PC-9 (cell line): Measurements from ENCODE around the gene ACSS3. TPM values are rescaled to one million over a fixed set of nuclear protein-coding genes. Genes with fewer than 3 reads are reported as not detected.
"Not testable (repeated sequence)": the region's sequence is repeated elsewhere in the genome, so short reads cannot be mapped to it uniquely, and the experiment has no call there.

Experiments
- BruUV-seq: library from RNA; stranded (reverse); fragments of 400-500 nt; replicated peaks from 2 replicates; lab custom pipeline; 2021; lab: Mats Ljungman, UMichigan
- CTCF ChIA-PET: fragments of 300-600 bp; sonication (Branson Sonifier 250); formaldehyde crosslinking; loops from one replicate; lab custom pipeline; 2022; ENCODE audit warnings: antibody characterized with exemption; lab: Charles Lee
- POLR2A ChIA-PET: fragments of 300-600 bp; sonication (Branson Sonifier 250); formaldehyde crosslinking; loops from one replicate; lab custom pipeline; 2022; ENCODE audit warnings: antibody characterized with exemption; ENCODE audit not compliant: unreplicated experiment; lab: Charles Lee
- DNase-seq, 2 experiments: peaks; one replicate each; pipeline versions ENCODE4 v3.0.0 to v3.0.0-alpha.2; 2015 to 2022; ENCODE audit warnings: mixed read lengths in 1 of 2
- H2AFZ ChIP-seq: fragments of 200-600 bp; sonication (generic); 2 replicates; pipeline ENCODE4 v1.8.1; 2017; ENCODE audit warnings: antibody characterized with exemption
- H3F3A ChIP-seq: fragments of 200-600 bp; sonication (generic); 2 replicates; pipeline ENCODE4 v1.8.1; 2017; ENCODE audit warnings: antibody characterized with exemption, mild to moderate bottlenecking, low read depth; ENCODE audit not compliant: insufficient read depth
- H3K27ac ChIP-seq: fragments of 200-600 bp; sonication (generic); 2 replicates; pipeline ENCODE4 v1.6.1; 2016; ENCODE audit warnings: mixed run types
- H3K27me3 ChIP-seq: fragments of 200-600 bp; sonication (generic); 2 replicates; pipeline ENCODE4 v1.6.1; 2016; ENCODE audit warnings: low read depth, mixed run types; ENCODE audit not compliant: insufficient read depth
- H3K36me3 ChIP-seq: fragments of 200-600 bp; sonication (generic); 2 replicates; pipeline ENCODE4 v1.6.1; 2016; ENCODE audit warnings: low read depth, mixed run types
- H3K4me1 ChIP-seq: fragments of 200-600 bp; sonication (generic); replicated peaks from 2 replicates; pipeline ENCODE4 v1.6.1; 2016; ENCODE audit warnings: mixed run types; ENCODE audit not compliant: insufficient read depth
- H3K4me2 ChIP-seq: fragments of 200-600 bp; sonication (generic); 2 replicates; pipeline ENCODE4 v1.6.1; 2017; ENCODE audit warnings: mixed run types
- H3K4me3 ChIP-seq: fragments of 200-600 bp; sonication (generic); 2 replicates; pipeline ENCODE4 v1.6.1; 2016; ENCODE audit warnings: mixed run types
- H3K79me2 ChIP-seq: fragments of 200-600 bp; sonication (generic); 2 replicates; pipeline ENCODE4 v1.6.1; 2017; ENCODE audit warnings: low read depth, mixed run types
- H3K9me2 ChIP-seq: fragments of 200-600 bp; sonication (generic); 2 replicates; pipeline ENCODE4 v1.8.1; 2017; ENCODE audit warnings: mild to moderate bottlenecking; ENCODE audit not compliant: insufficient read depth
- H3K9me3 ChIP-seq: fragments of 200-600 bp; sonication (generic); 2 replicates; pipeline ENCODE4 v1.8.1; 2016; ENCODE audit warnings: low read depth; ENCODE audit not compliant: insufficient read depth
- H4K20me1 ChIP-seq: fragments of 200-600 bp; sonication (generic); 2 replicates; pipeline ENCODE4 v1.8.1; 2017; ENCODE audit not compliant: insufficient read depth
- CTCF ChIP-seq: fragments of 200-600 bp; sonication (generic); conservative IDR thresholded peaks from 2 replicates; pipeline ENCODE4 v1.6.1; 2017; ENCODE audit warnings: mixed run types, antibody characterized with exemption, mild to moderate bottlenecking, moderate library complexity
- EZH2 ChIP-seq: fragments of 200-600 bp; sonication (generic); IDR thresholded peaks from 2 replicates; pipeline ENCODE4 v1.8.0; 2017; ENCODE audit warnings: antibody characterized with exemption, low read depth
- intact Hi-C: fragments of 100-400 bp; cut with micrococcal nuclease; formaldehyde crosslinking; loops from one replicate; pipeline ENCODE4 v1.10.0; 2022; ENCODE audit not compliant: unreplicated experiment
- total RNA-seq: library from RNA; stranded (reverse); gene quantifications from 2 replicates; pipeline ENCODE4 v1.2.3, GENCODE V29; 2021

The ACSS3 gene
- total RNA-seq, 1 experiment from 2014 or later = 8.5 TPM

GRCh38 chr12:81208187-81208911, 130.5 kb downstream of the ACSS3 start:
- H3K9me2 ChIP-seq = no peaks in the 10 kb centered on the region
- H4K20me1 ChIP-seq = no peaks in the 10 kb centered on the region; the same call in 1 of the 2 replicates
- DNase-seq = no peak
- H3K9me3 ChIP-seq = no peaks in the 10 kb centered on the region
- TF ChIP-seq CTCF = no peak
- no peak for TF ChIP-seq EZH2
- intact Hi-C loops = no loop called here
- POLR2A ChIA-PET = no interaction called here
- peaks cover 12% of the 10 kb centered on the region for H3K4me1 ChIP-seq
- H2AFZ ChIP-seq = no peak overlapping the region
- no peaks in the 10 kb centered on the region for H3K27me3 ChIP-seq
- CTCF ChIA-PET = no interaction called here
- no peaks in the 10 kb centered on the region for H3K36me3 ChIP-seq
- no peak overlapping the region for H3K4me2 ChIP-seq
- H3K4me3 ChIP-seq = no peak overlapping the region
- H3F3A ChIP-seq = no peaks in the 10 kb centered on the region
- H3K27ac ChIP-seq = no peak overlapping the region
- no TSS peak for BruUV-seq
- no peaks in the 10 kb centered on the region for H3K79me2 ChIP-seq

GRCh38 chr12:81209012-81209411, 131.1 kb downstream of the ACSS3 start:
- H4K20me1 ChIP-seq = no peaks in the 10 kb centered on the region; the same call in 1 of the 2 replicates
- no peaks in the 10 kb centered on the region for H3K79me2 ChIP-seq
- H3K9me3 ChIP-seq = no peaks in the 10 kb centered on the region
- no peaks in the 10 kb centered on the region for H3K27me3 ChIP-seq
- H3F3A ChIP-seq = no peaks in the 10 kb centered on the region
- H3K4me2 ChIP-seq = no peak overlapping the region
- intact Hi-C loops = no loop called here
- H2AFZ ChIP-seq = no peak overlapping the region
- H3K27ac ChIP-seq = no peak overlapping the region
- POLR2A ChIA-PET = no interaction called here
- TF ChIP-seq EZH2 (no peak), CTCF (no peak)
- no TSS peak for BruUV-seq
- DNase-seq = no peak
- peaks cover 12% of the 10 kb centered on the region for H3K4me1 ChIP-seq
- H3K9me2 ChIP-seq = no peaks in the 10 kb centered on the region
- no peak overlapping the region for H3K4me3 ChIP-seq
- CTCF ChIA-PET = no interaction called here
- H3K36me3 ChIP-seq = no peaks in the 10 kb centered on the region

- H4K20me1 ChIP-seq, H3K9me3 ChIP-seq, H3K27me3 ChIP-seq, intact Hi-C loops, H2AFZ ChIP-seq, H3K27ac ChIP-seq, H3F3A ChIP-seq, H3K4me3 ChIP-seq, H3K79me2 ChIP-seq, CTCF ChIA-PET, POLR2A ChIA-PET, BruUV-seq, H3K36me3 ChIP-seq, H3K9me2 ChIP-seq: not testable (repeated sequence)
- Histone ChIP-seq H3K4me2 (peak overlapping the region; percentile 24; the same call in 1 of the 2 replicates), H3K4me1 (peaks cover 12% of the 10 kb centered on the region)
- peak; percentile 10 to 59 for DNase-seq
These were observed 131.9 kb downstream of the ACSS3 start for GRCh38 chr12:81209772-81210225.
